Spleen (tissue), 11 donors: ENCODE data around the gene LRIG1. TPM values are rescaled to one million over a fixed set of nuclear protein-coding genes. Genes with fewer than 3 reads are reported as not detected.
A peak's percentile ranks its signal among the peaks of the same experiment; 100 is the strongest.

ENCODE experiments used
- DNase-seq: peaks from one replicate; pipeline ENCODE4 v3.0.0-alpha.2; 2020
- H3K27ac ChIP-seq, 8 donors: fragments of 200-600 bp; sonication (generic) in 7 of 8; 1 replicate in 4 of 8; 2 replicates in 4 of 8; pipeline versions ENCODE4 v1.5.0 to v1.8.0; 2016 to 2021; ENCODE audit warnings: inconsistent platforms in 4 of 8, mild to moderate bottlenecking in 4 of 8, moderate library complexity in 1 of 8
- H3K27me3 ChIP-seq, 7 donors: fragments of 200-600 bp; sonication (generic) in 6 of 7; replicated peaks in 1 of 7; 1 replicate in 4 of 7; 2 replicates in 3 of 7; pipeline versions ENCODE4 v1.5.0 to v1.8.0; 2016 to 2021; ENCODE audit warnings: inconsistent platforms in 3 of 7, mild to moderate bottlenecking in 1 of 7
- H3K36me3 ChIP-seq, 6 donors: fragments of 200-600 bp; sonication (generic) in 5 of 6; 1 replicate in 4 of 6; 2 replicates in 2 of 6; pipeline versions ENCODE4 v1.5.0 to v1.8.0; 2016 to 2021; ENCODE audit warnings: inconsistent platforms in 2 of 6
- H3K4me1 ChIP-seq, 6 donors: fragments of 200-600 bp; sonication (generic) in 5 of 6; 1 replicate in 3 of 6; 2 replicates in 3 of 6; pipeline versions ENCODE4 v1.5.0 to v1.8.0; 2016 to 2021; ENCODE audit warnings: inconsistent platforms in 3 of 6
- H3K4me3 ChIP-seq, 8 donors: fragments of 200-600 bp; sonication (generic) in 7 of 8; 1 replicate in 4 of 8; 2 replicates in 4 of 8; pipeline versions ENCODE4 v1.5.0 to v1.8.0; 2016 to 2021; ENCODE audit warnings: inconsistent platforms in 4 of 8, mild to moderate bottlenecking in 4 of 8, moderate library complexity in 2 of 8
- H3K9me3 ChIP-seq, 8 donors: fragments of 200-600 bp; sonication (generic) in 7 of 8; 1 replicate in 4 of 8; 2 replicates in 4 of 8; pipeline versions ENCODE4 v1.5.0 to v1.8.0; 2016 to 2021; ENCODE audit warnings: inconsistent platforms in 4 of 8
- CTCF ChIP-seq, 11 experiments: fragments of 200-600 bp in 7 of 11; fragments of 450-650 bp in 4 of 11; sonication (generic) in 4 of 11; IDR thresholded peaks in 8 of 11; conservative IDR thresholded peaks in 3 of 11; 1 replicate in 7 of 11; 2 replicates in 4 of 11; pipeline versions ENCODE4 v1.4.0 to v1.8.0; 2016 to 2021; ENCODE audit warnings: antibody characterized with exemption in 11 of 11, inconsistent platforms in 4 of 11, mild to moderate bottlenecking in 1 of 11
- POLR2A ChIP-seq, 3 donors: fragments of 450-650 bp; IDR thresholded peaks; one replicate each; pipeline ENCODE4 v1.5.1; 2017; ENCODE audit warnings: antibody characterized with exemption in 3 of 3, mild to moderate bottlenecking in 1 of 3
- POLR2AphosphoS5 ChIP-seq, 3 donors: sonication (generic); formaldehyde crosslinking; IDR thresholded peaks; one replicate each; pipeline ENCODE4 v1.5.1; 2017; ENCODE audit warnings: antibody characterized with exemption in 3 of 3
- WGBS, 5 donors: extraction: QIAGEN DNeasy Blood & Tissue Kit in 3 of 5; methylation state at CpG; one replicate each; pipeline versions ENCODE4 v1.1.5 to v1.1.7; 2013 to 2018; 5-methylcytosine and 5-hydroxymethylcytosine counted together
- intact Hi-C: fragments of 100-400 bp; cut with DNase I; formaldehyde crosslinking; loops from one replicate; pipeline ENCODE4 v1.15.0; 2023; ENCODE audit warnings: low total_unique reads
- polyA plus RNA-seq, 3 donors: library from polyadenylated mRNA; stranded (reverse); fragments of 200-250 nt; gene quantifications; one replicate each; pipeline ENCODE4 v1.2.1, GENCODE V29; 2013
- total RNA-seq, 7 donors: library from RNA; depleted of rRNA in 3 of 7; stranded (reverse); fragments of >200 nt in 3 of 7; fragmentation: NEBNext Ultra II Directional in 4 of 7; extraction: Animal tissue kit (Norgen Biotek cat#: 25700) in 4 of 7; gene quantifications; one replicate each; pipeline versions ENCODE4 v1.1.0 to v1.2.1, GENCODE V29; 2016 to 2021
- donor health status: healthy with polysubstance abuse.
- donor health status: DM: no; HTN: no; CAD: no; lungs with moderate emphysema.
- donor health status: DM: no; HTN: no; CAD: no.
- donor health status: Bipolar disorder and iron deficiency.
- donor health status: healthy.
- donor health status: DM: no; HTN: no; CAD: no.
- donor health status: DM: yes; HTN: yes; CAD: no.

Gene LRIG1
- total and polyA plus RNA-seq, 10 donors, result 5.9 to 19.7 (median 11.9) TPM

GRCh38 chr3:66383998-66384745, 116.7 kb downstream of the LRIG1 start:
- no peak for DNase-seq
- TF ChIP-seq CTCF (IDR thresholded peaks at IDR 0.05 in 8 of 11, conservative IDR thresholded peaks at IDR 0.05 in 3 of 11) (no peak), POLR2A (IDR thresholded peaks at IDR 0.05) (no peak), POLR2AphosphoS5 (IDR thresholded peaks at IDR 0.05) (peak in 1 of 3 donors; percentile 24)
- WGBS, 5 donors, result 96 to 97% (median 97%) methylated on average over 14 to 20 of the region's 20 CpGs
- H3K36me3 ChIP-seq, result peaks cover 0 to 84% (median 69%) of the 10 kb centered on the region in 6 donors
- H3K9me3 ChIP-seq, result peaks cover 0 to 15% (median 2%) of the 10 kb centered on the region in 8 donors
- H3K27me3 ChIP-seq, result no peaks in the 10 kb centered on the region
- peaks cover 0 to 27% (median 3%) of the 10 kb centered on the region in 6 donors for H3K4me1 ChIP-seq
- H3K4me3 ChIP-seq, result no peak overlapping the region
- H3K27ac ChIP-seq, result no peak overlapping the region
- intact Hi-C loops, result no loop called here

- 95 to 98% (median 97%) methylated on average over 12 to 18 of the region's 18 CpGs for WGBS, 5 donors
- DNase-seq, result no peak
- peaks cover 0 to 11% (median 2%) of the 10 kb centered on the region in 8 donors for H3K9me3 ChIP-seq
- no peak overlapping the region for H3K27ac ChIP-seq
- H3K4me3 ChIP-seq, result no peak overlapping the region
- no peak for TF ChIP-seq POLR2A (IDR thresholded peaks at IDR 0.05)
- TF ChIP-seq POLR2AphosphoS5 (IDR thresholded peaks at IDR 0.05), result no peak
- TF ChIP-seq CTCF (IDR thresholded peaks at IDR 0.05 in 8 of 11, conservative IDR thresholded peaks at IDR 0.05 in 3 of 11), result no peak
- peaks cover 0 to 96% (median 77%) of the 10 kb centered on the region in 6 donors for H3K36me3 ChIP-seq
- peaks cover 0 to 22% (median 3%) of the 10 kb centered on the region in 6 donors for H3K4me1 ChIP-seq
- no peaks in the 10 kb centered on the region for H3K27me3 ChIP-seq
- intact Hi-C loops, result no loop called here
Measured at GRCh38 chr3:66383023-66383422, 117.8 kb downstream of the LRIG1 start.

- peaks cover 0 to 100% (median 81%) of the 10 kb centered on the region in 6 donors for H3K36me3 ChIP-seq
- no peak for DNase-seq
- intact Hi-C loops, result no loop called here
- no peak overlapping the region for H3K4me3 ChIP-seq
- peaks cover 0 to 17% (median 3%) of the 10 kb centered on the region in 6 donors for H3K4me1 ChIP-seq
- no peaks in the 10 kb centered on the region for H3K27me3 ChIP-seq
- 94 to 98% (median 95%) methylated on average over 10 of the region's 10 CpGs for WGBS, 5 donors
- H3K9me3 ChIP-seq, result peaks cover 0 to 11% (median 2%) of the 10 kb centered on the region in 8 donors
- H3K27ac ChIP-seq, result no peak overlapping the region
- TF ChIP-seq POLR2A (IDR thresholded peaks at IDR 0.05) (no peak), POLR2AphosphoS5 (IDR thresholded peaks at IDR 0.05) (no peak), CTCF (IDR thresholded peaks at IDR 0.05 in 8 of 11, conservative IDR thresholded peaks at IDR 0.05 in 3 of 11) (no peak)
Measured at GRCh38 chr3:66382142-66382541, 118.7 kb downstream of the LRIG1 start.

- H3K4me1 ChIP-seq, result peaks cover 0 to 12% (median under 1%) of the 10 kb centered on the region in 6 donors
- intact Hi-C loops, result no loop called here
- WGBS, 5 donors, result 87 to 96% (median 93%) methylated on average over 5 to 7 of the region's 7 CpGs
- TF ChIP-seq POLR2A (IDR thresholded peaks at IDR 0.05) (no peak), CTCF (IDR thresholded peaks at IDR 0.05 in 8 of 11, conservative IDR thresholded peaks at IDR 0.05 in 3 of 11) (no peak), POLR2AphosphoS5 (IDR thresholded peaks at IDR 0.05) (no peak)
- no peak for DNase-seq
- H3K27ac ChIP-seq, result no peak overlapping the region
- peaks cover 0 to 100% (median 81%) of the 10 kb centered on the region in 6 donors for H3K36me3 ChIP-seq
- peaks cover 0 to 11% (median 2%) of the 10 kb centered on the region in 8 donors for H3K9me3 ChIP-seq
- H3K4me3 ChIP-seq, result no peak overlapping the region
- no peaks in the 10 kb centered on the region for H3K27me3 ChIP-seq
Measured at GRCh38 chr3:66381626-66382025, 119.2 kb downstream of the LRIG1 start.
